ENCODE results near the gene BFSP2.

BFSP2 gene

GRCh38 chr3:133404920-133405319 is 5.1 kb downstream of the BFSP2 start:
- Histone ChIP-seq H3K4me1 (ENCODE audit: control insufficient read depth, low read depth, low read length) (no peaks in the 10 kb centered on the region), H3K27me3 (ENCODE audit: control insufficient read depth, insufficient read depth, low read length) (no peaks in the 10 kb centered on the region), H3K27ac (ENCODE audit: low read length) (no peak overlapping the region), H3K9ac (ENCODE audit: low read length) (no peak overlapping the region), H3K9me3 (ENCODE audit: control insufficient read depth, low read depth, low read length) (no peaks in the 10 kb centered on the region), H3K4me3 (ENCODE audit: low read length) (no peak overlapping the region), H3K36me3 (ENCODE audit: control insufficient read depth, low read depth, low read length) (no peaks in the 10 kb centered on the region)

GRCh38 chr3:133408366-133408765 is 8.5 kb downstream of the BFSP2 start:
- H3K27me3 ChIP-seq (ENCODE audit: control insufficient read depth, insufficient read depth, low read length): no peaks in the 10 kb centered on the region
- H3K9me3 ChIP-seq (ENCODE audit: control insufficient read depth, low read depth, low read length): no peaks in the 10 kb centered on the region
- no peaks in the 10 kb centered on the region for H3K36me3 ChIP-seq (ENCODE audit: control insufficient read depth, low read depth, low read length)
- H3K4me1 ChIP-seq (ENCODE audit: control insufficient read depth, low read depth, low read length): no peaks in the 10 kb centered on the region
- no peak overlapping the region for H3K27ac ChIP-seq (ENCODE audit: low read length)
- H3K9ac ChIP-seq (ENCODE audit: low read length): no peak overlapping the region
- H3K4me3 ChIP-seq (ENCODE audit: low read length): no peak overlapping the region

- Histone ChIP-seq H3K9me3 (ENCODE audit: control insufficient read depth, low read depth, low read length) (no peaks in the 10 kb centered on the region), H3K27ac (ENCODE audit: low read length) (no peak overlapping the region), H3K9ac (ENCODE audit: low read length) (no peak overlapping the region), H3K4me3 (ENCODE audit: low read length) (no peak overlapping the region), H3K4me1 (ENCODE audit: control insufficient read depth, low read depth, low read length) (no peaks in the 10 kb centered on the region), H3K27me3 (ENCODE audit: control insufficient read depth, insufficient read depth, low read length) (no peaks in the 10 kb centered on the region), H3K36me3 (ENCODE audit: control insufficient read depth, low read depth, low read length) (no peaks in the 10 kb centered on the region)
These were observed 9.1 kb downstream of the BFSP2 start for GRCh38 chr3:133408961-133409360.

GRCh38 chr3:133410191-133410892 is 10.5 kb downstream of the BFSP2 start:
- H3K9me3 ChIP-seq (ENCODE audit: control insufficient read depth, low read depth, low read length): no peaks in the 10 kb centered on the region
- no peaks in the 10 kb centered on the region for H3K27me3 ChIP-seq (ENCODE audit: control insufficient read depth, insufficient read depth, low read length)
- H3K4me3 ChIP-seq (ENCODE audit: low read length): no peak overlapping the region
- no peaks in the 10 kb centered on the region for H3K36me3 ChIP-seq (ENCODE audit: control insufficient read depth, low read depth, low read length)
- H3K27ac ChIP-seq (ENCODE audit: low read length): no peak overlapping the region
- no peak overlapping the region for H3K9ac ChIP-seq (ENCODE audit: low read length)
- H3K4me1 ChIP-seq (ENCODE audit: control insufficient read depth, low read depth, low read length): no peaks in the 10 kb centered on the region

GRCh38 chr3:133412183-133413132 is 12.6 kb downstream of the BFSP2 start:
- Histone ChIP-seq H3K27me3 (ENCODE audit: control insufficient read depth, insufficient read depth, low read length) (no peaks in the 10 kb centered on the region), H3K4me1 (ENCODE audit: control insufficient read depth, low read depth, low read length) (no peaks in the 10 kb centered on the region), H3K27ac (ENCODE audit: low read length) (no peak overlapping the region), H3K9ac (ENCODE audit: low read length) (no peak overlapping the region), H3K9me3 (ENCODE audit: control insufficient read depth, low read depth, low read length) (no peaks in the 10 kb centered on the region), H3K36me3 (ENCODE audit: control insufficient read depth, low read depth, low read length) (no peaks in the 10 kb centered on the region), H3K4me3 (ENCODE audit: low read length) (no peak overlapping the region)

GRCh38 chr3:133413161-133414020 is 13.5 kb downstream of the BFSP2 start:
- no peaks in the 10 kb centered on the region for H3K9me3 ChIP-seq (ENCODE audit: control insufficient read depth, low read depth, low read length)
- H3K27ac ChIP-seq (ENCODE audit: low read length): no peak overlapping the region
- H3K9ac ChIP-seq (ENCODE audit: low read length): no peak overlapping the region
- no peaks in the 10 kb centered on the region for H3K27me3 ChIP-seq (ENCODE audit: control insufficient read depth, insufficient read depth, low read length)
- no peaks in the 10 kb centered on the region for H3K36me3 ChIP-seq (ENCODE audit: control insufficient read depth, low read depth, low read length)
- no peaks in the 10 kb centered on the region for H3K4me1 ChIP-seq (ENCODE audit: control insufficient read depth, low read depth, low read length)
- H3K4me3 ChIP-seq (ENCODE audit: low read length): no peak overlapping the region

GRCh38 chr3:133414021-133414392 is 14.2 kb downstream of the BFSP2 start:
- no peaks in the 10 kb centered on the region for H3K27me3 ChIP-seq (ENCODE audit: control insufficient read depth, insufficient read depth, low read length)
- H3K27ac ChIP-seq (ENCODE audit: low read length): no peak overlapping the region
- no peak overlapping the region for H3K4me3 ChIP-seq (ENCODE audit: low read length)
- no peaks in the 10 kb centered on the region for H3K4me1 ChIP-seq (ENCODE audit: control insufficient read depth, low read depth, low read length)
- H3K9ac ChIP-seq (ENCODE audit: low read length): no peak overlapping the region
- H3K9me3 ChIP-seq (ENCODE audit: control insufficient read depth, low read depth, low read length): no peaks in the 10 kb centered on the region
- H3K36me3 ChIP-seq (ENCODE audit: control insufficient read depth, low read depth, low read length): no peaks in the 10 kb centered on the region

GRCh38 chr3:133418361-133418760 is 18.5 kb downstream of the BFSP2 start:
- H3K36me3 ChIP-seq (ENCODE audit: control insufficient read depth, low read depth, low read length): no peaks in the 10 kb centered on the region
- no peak overlapping the region for H3K27ac ChIP-seq (ENCODE audit: low read length)
- H3K27me3 ChIP-seq (ENCODE audit: control insufficient read depth, insufficient read depth, low read length): no peaks in the 10 kb centered on the region
- H3K4me3 ChIP-seq (ENCODE audit: low read length): no peak overlapping the region
- no peaks in the 10 kb centered on the region for H3K9me3 ChIP-seq (ENCODE audit: control insufficient read depth, low read depth, low read length)
- H3K9ac ChIP-seq (ENCODE audit: low read length): no peak overlapping the region
- H3K4me1 ChIP-seq (ENCODE audit: control insufficient read depth, low read depth, low read length): no peaks in the 10 kb centered on the region

- H3K4me3 ChIP-seq (ENCODE audit: low read length): no peak overlapping the region
- no peaks in the 10 kb centered on the region for H3K36me3 ChIP-seq (ENCODE audit: control insufficient read depth, low read depth, low read length)
- H3K27me3 ChIP-seq (ENCODE audit: control insufficient read depth, insufficient read depth, low read length): no peaks in the 10 kb centered on the region
- H3K9me3 ChIP-seq (ENCODE audit: control insufficient read depth, low read depth, low read length): no peaks in the 10 kb centered on the region
- no peak overlapping the region for H3K9ac ChIP-seq (ENCODE audit: low read length)
- no peak overlapping the region for H3K27ac ChIP-seq (ENCODE audit: low read length)
- H3K4me1 ChIP-seq (ENCODE audit: control insufficient read depth, low read depth, low read length): no peaks in the 10 kb centered on the region
These were observed 19.5 kb downstream of the BFSP2 start for GRCh38 chr3:133419151-133419909.

GRCh38 chr3:133424937-133425869 is 25.3 kb downstream of the BFSP2 start:
- no peak overlapping the region for H3K9ac ChIP-seq (ENCODE audit: low read length)
- H3K27me3 ChIP-seq (ENCODE audit: control insufficient read depth, insufficient read depth, low read length): no peaks in the 10 kb centered on the region
- no peaks in the 10 kb centered on the region for H3K36me3 ChIP-seq (ENCODE audit: control insufficient read depth, low read depth, low read length)
- H3K4me1 ChIP-seq (ENCODE audit: control insufficient read depth, low read depth, low read length): no peaks in the 10 kb centered on the region
- H3K27ac ChIP-seq (ENCODE audit: low read length): no peak overlapping the region
- H3K4me3 ChIP-seq (ENCODE audit: low read length): no peak overlapping the region
- H3K9me3 ChIP-seq (ENCODE audit: control insufficient read depth, low read depth, low read length): no peaks in the 10 kb centered on the region
